Measurements from ENCODE around the gene KCNMA1.

The KCNMA1 gene

GRCh38 chr10:76984559-76985443 is 652.8 kb downstream of the KCNMA1 start:
- Histone ChIP-seq H3K4me3 (ENCODE audit: low read length in 2 of 2) (no peak overlapping the region), H3K27me3 (ENCODE audit: control insufficient read depth in 2 of 2, insufficient read depth in 2 of 2, low read length in 2 of 2) (no peaks in the 10 kb centered on the region), H3K27ac (ENCODE audit: low read depth in 2 of 2, low read length in 2 of 2) (no peak overlapping the region), H3K36me3 (ENCODE audit: control insufficient read depth in 2 of 2, insufficient read depth in 2 of 2, low read length in 2 of 2) (no peaks in the 10 kb centered on the region), H3K4me1 (ENCODE audit: control insufficient read depth in 2 of 2, insufficient read depth in 2 of 2, low read length in 2 of 2) (no peaks in the 10 kb centered on the region), H3K9me3 (ENCODE audit: control insufficient read depth in 2 of 2, low read length in 2 of 2) (no peaks in the 10 kb centered on the region), H3K9ac (ENCODE audit: low read depth in 1 of 2, low read length in 2 of 2) (no peak overlapping the region)

GRCh38 chr10:76983624-76984023 is 654.0 kb downstream of the KCNMA1 start:
- H3K4me3 ChIP-seq (ENCODE audit: low read length in 2 of 2): no peak overlapping the region
- no peaks in the 10 kb centered on the region for H3K4me1 ChIP-seq (ENCODE audit: control insufficient read depth in 2 of 2, insufficient read depth in 2 of 2, low read length in 2 of 2)
- H3K9ac ChIP-seq (ENCODE audit: low read depth in 1 of 2, low read length in 2 of 2): no peak overlapping the region
- H3K27me3 ChIP-seq (ENCODE audit: control insufficient read depth in 2 of 2, insufficient read depth in 2 of 2, low read length in 2 of 2): no peaks in the 10 kb centered on the region
- no peaks in the 10 kb centered on the region for H3K9me3 ChIP-seq (ENCODE audit: control insufficient read depth in 2 of 2, low read length in 2 of 2)
- no peaks in the 10 kb centered on the region for H3K36me3 ChIP-seq (ENCODE audit: control insufficient read depth in 2 of 2, insufficient read depth in 2 of 2, low read length in 2 of 2)
- no peak overlapping the region for H3K27ac ChIP-seq (ENCODE audit: low read depth in 2 of 2, low read length in 2 of 2)

GRCh38 chr10:76982671-76983070 is 654.9 kb downstream of the KCNMA1 start:
- Histone ChIP-seq H3K27me3 (ENCODE audit: control insufficient read depth in 2 of 2, insufficient read depth in 2 of 2, low read length in 2 of 2) (no peaks in the 10 kb centered on the region), H3K27ac (ENCODE audit: low read depth in 2 of 2, low read length in 2 of 2) (no peak overlapping the region), H3K9ac (ENCODE audit: low read depth in 1 of 2, low read length in 2 of 2) (no peak overlapping the region), H3K9me3 (ENCODE audit: control insufficient read depth in 2 of 2, low read length in 2 of 2) (no peaks in the 10 kb centered on the region), H3K36me3 (ENCODE audit: control insufficient read depth in 2 of 2, insufficient read depth in 2 of 2, low read length in 2 of 2) (no peaks in the 10 kb centered on the region), H3K4me1 (ENCODE audit: control insufficient read depth in 2 of 2, insufficient read depth in 2 of 2, low read length in 2 of 2) (no peaks in the 10 kb centered on the region), H3K4me3 (ENCODE audit: low read length in 2 of 2) (no peak overlapping the region)

GRCh38 chr10:76981251-76981650 is 656.4 kb downstream of the KCNMA1 start:
- Histone ChIP-seq H3K27ac (ENCODE audit: low read depth in 2 of 2, low read length in 2 of 2) (no peak overlapping the region), H3K36me3 (ENCODE audit: control insufficient read depth in 2 of 2, insufficient read depth in 2 of 2, low read length in 2 of 2) (no peaks in the 10 kb centered on the region), H3K27me3 (ENCODE audit: control insufficient read depth in 2 of 2, insufficient read depth in 2 of 2, low read length in 2 of 2) (no peaks in the 10 kb centered on the region), H3K4me1 (ENCODE audit: control insufficient read depth in 2 of 2, insufficient read depth in 2 of 2, low read length in 2 of 2) (no peaks in the 10 kb centered on the region), H3K9ac (ENCODE audit: low read depth in 1 of 2, low read length in 2 of 2) (no peak overlapping the region), H3K4me3 (ENCODE audit: low read length in 2 of 2) (no peak overlapping the region), H3K9me3 (ENCODE audit: control insufficient read depth in 2 of 2, low read length in 2 of 2) (no peaks in the 10 kb centered on the region)

- Histone ChIP-seq H3K36me3 (ENCODE audit: control insufficient read depth in 2 of 2, insufficient read depth in 2 of 2, low read length in 2 of 2) (no peaks in the 10 kb centered on the region), H3K9ac (ENCODE audit: low read depth in 1 of 2, low read length in 2 of 2) (no peak overlapping the region), H3K4me1 (ENCODE audit: control insufficient read depth in 2 of 2, insufficient read depth in 2 of 2, low read length in 2 of 2) (no peaks in the 10 kb centered on the region), H3K4me3 (ENCODE audit: low read length in 2 of 2) (no peak overlapping the region), H3K9me3 (ENCODE audit: control insufficient read depth in 2 of 2, low read length in 2 of 2) (no peaks in the 10 kb centered on the region), H3K27ac (ENCODE audit: low read depth in 2 of 2, low read length in 2 of 2) (no peak overlapping the region), H3K27me3 (ENCODE audit: control insufficient read depth in 2 of 2, insufficient read depth in 2 of 2, low read length in 2 of 2) (no peaks in the 10 kb centered on the region)
Observed at GRCh38 chr10:76977901-76978300, 659.7 kb downstream of the KCNMA1 start.

- Histone ChIP-seq H3K4me3 (ENCODE audit: low read length in 2 of 2) (no peak overlapping the region), H3K36me3 (ENCODE audit: control insufficient read depth in 2 of 2, insufficient read depth in 2 of 2, low read length in 2 of 2) (no peaks in the 10 kb centered on the region), H3K27me3 (ENCODE audit: control insufficient read depth in 2 of 2, insufficient read depth in 2 of 2, low read length in 2 of 2) (no peaks in the 10 kb centered on the region), H3K4me1 (ENCODE audit: control insufficient read depth in 2 of 2, insufficient read depth in 2 of 2, low read length in 2 of 2) (no peaks in the 10 kb centered on the region), H3K9me3 (ENCODE audit: control insufficient read depth in 2 of 2, low read length in 2 of 2) (no peaks in the 10 kb centered on the region), H3K27ac (ENCODE audit: low read depth in 2 of 2, low read length in 2 of 2) (no peak overlapping the region), H3K9ac (ENCODE audit: low read depth in 1 of 2, low read length in 2 of 2) (no peak overlapping the region)
Observed at GRCh38 chr10:76977046-76977445, 660.6 kb downstream of the KCNMA1 start.

- H3K9me3 ChIP-seq (ENCODE audit: control insufficient read depth in 2 of 2, low read length in 2 of 2): no peaks in the 10 kb centered on the region
- H3K36me3 ChIP-seq (ENCODE audit: control insufficient read depth in 2 of 2, insufficient read depth in 2 of 2, low read length in 2 of 2): no peaks in the 10 kb centered on the region
- no peaks in the 10 kb centered on the region for H3K27me3 ChIP-seq (ENCODE audit: control insufficient read depth in 2 of 2, insufficient read depth in 2 of 2, low read length in 2 of 2)
- H3K4me3 ChIP-seq (ENCODE audit: low read length in 2 of 2): no peak overlapping the region
- H3K4me1 ChIP-seq (ENCODE audit: control insufficient read depth in 2 of 2, insufficient read depth in 2 of 2, low read length in 2 of 2): no peaks in the 10 kb centered on the region
- no peak overlapping the region for H3K9ac ChIP-seq (ENCODE audit: low read depth in 1 of 2, low read length in 2 of 2)
- no peak overlapping the region for H3K27ac ChIP-seq (ENCODE audit: low read depth in 2 of 2, low read length in 2 of 2)
Observed at GRCh38 chr10:76976142-76976541, 661.5 kb downstream of the KCNMA1 start.

- H3K27me3 ChIP-seq (ENCODE audit: control insufficient read depth in 2 of 2, insufficient read depth in 2 of 2, low read length in 2 of 2): no peaks in the 10 kb centered on the region
- no peaks in the 10 kb centered on the region for H3K4me1 ChIP-seq (ENCODE audit: control insufficient read depth in 2 of 2, insufficient read depth in 2 of 2, low read length in 2 of 2)
- H3K4me3 ChIP-seq (ENCODE audit: low read length in 2 of 2): no peak overlapping the region
- H3K9me3 ChIP-seq (ENCODE audit: control insufficient read depth in 2 of 2, low read length in 2 of 2): no peaks in the 10 kb centered on the region
- H3K9ac ChIP-seq (ENCODE audit: low read depth in 1 of 2, low read length in 2 of 2): no peak overlapping the region
- H3K27ac ChIP-seq (ENCODE audit: low read depth in 2 of 2, low read length in 2 of 2): no peak overlapping the region
- no peaks in the 10 kb centered on the region for H3K36me3 ChIP-seq (ENCODE audit: control insufficient read depth in 2 of 2, insufficient read depth in 2 of 2, low read length in 2 of 2)
Observed at GRCh38 chr10:76975126-76975525, 662.5 kb downstream of the KCNMA1 start.

- Histone ChIP-seq H3K9ac (ENCODE audit: low read depth in 1 of 2, low read length in 2 of 2) (no peak overlapping the region), H3K27ac (ENCODE audit: low read depth in 2 of 2, low read length in 2 of 2) (no peak overlapping the region), H3K9me3 (ENCODE audit: control insufficient read depth in 2 of 2, low read length in 2 of 2) (no peaks in the 10 kb centered on the region), H3K36me3 (ENCODE audit: control insufficient read depth in 2 of 2, insufficient read depth in 2 of 2, low read length in 2 of 2) (no peaks in the 10 kb centered on the region), H3K4me3 (ENCODE audit: low read length in 2 of 2) (no peak overlapping the region), H3K27me3 (ENCODE audit: control insufficient read depth in 2 of 2, insufficient read depth in 2 of 2, low read length in 2 of 2) (no peaks in the 10 kb centered on the region), H3K4me1 (ENCODE audit: control insufficient read depth in 2 of 2, insufficient read depth in 2 of 2, low read length in 2 of 2) (no peaks in the 10 kb centered on the region)
Observed at GRCh38 chr10:76974017-76974691, 663.5 kb downstream of the KCNMA1 start.
